GM21360 (cell line): ENCODE measurements around the gene SLC38A10.
A peak's percentile ranks its signal among the peaks of the same experiment; 100 is the strongest.

ENCODE experiments used
- ATAC-seq: cut with Tn5 transposase; IDR thresholded peaks from one replicate; pipeline ENCODE4 v1.9.1; 2021; ENCODE audit warnings: mild to moderate bottlenecking, moderate library complexity; ENCODE audit not compliant: unreplicated experiment

The SLC38A10 gene

DNA sequence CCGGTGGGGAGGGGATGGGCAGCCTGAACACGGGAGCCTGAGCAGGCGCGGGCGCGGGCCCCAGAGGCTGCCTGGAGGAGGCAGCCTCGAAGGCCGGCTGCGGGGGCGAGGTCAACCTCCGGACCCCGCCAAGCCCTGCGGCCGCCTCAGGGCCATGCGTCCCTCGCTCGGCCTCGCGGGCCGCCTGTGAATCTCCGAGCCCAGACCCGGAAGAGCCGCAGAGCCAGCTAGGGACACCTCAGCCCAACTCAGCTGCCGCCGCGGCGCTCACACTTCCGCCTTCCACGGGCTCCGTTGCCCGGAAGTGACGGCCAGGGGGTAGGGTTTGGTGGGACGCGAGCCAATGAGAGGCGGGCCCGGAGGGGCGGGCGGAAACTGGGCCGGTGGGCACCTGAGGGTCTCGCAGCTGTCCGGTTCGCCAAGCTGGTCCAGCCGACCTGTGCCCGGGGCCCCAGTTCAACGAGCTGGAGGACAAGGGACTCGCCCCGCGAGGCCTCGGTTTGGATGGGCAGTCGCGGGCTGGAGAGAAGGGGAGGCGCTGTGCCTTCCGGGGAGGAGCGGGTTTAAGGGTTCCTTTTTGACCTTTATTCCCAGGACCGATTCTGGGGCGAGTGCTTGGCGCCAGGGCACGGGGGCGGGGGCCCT, at the start of gene SLC38A10:
Gene SLC38A10 (minus strand): TSS at position 277 of the 645 bp plus-strand sequence. CDS start 386 bp downstream, outside the sequence.
- peak; percentile 64 for ATAC-seq

DNA sequence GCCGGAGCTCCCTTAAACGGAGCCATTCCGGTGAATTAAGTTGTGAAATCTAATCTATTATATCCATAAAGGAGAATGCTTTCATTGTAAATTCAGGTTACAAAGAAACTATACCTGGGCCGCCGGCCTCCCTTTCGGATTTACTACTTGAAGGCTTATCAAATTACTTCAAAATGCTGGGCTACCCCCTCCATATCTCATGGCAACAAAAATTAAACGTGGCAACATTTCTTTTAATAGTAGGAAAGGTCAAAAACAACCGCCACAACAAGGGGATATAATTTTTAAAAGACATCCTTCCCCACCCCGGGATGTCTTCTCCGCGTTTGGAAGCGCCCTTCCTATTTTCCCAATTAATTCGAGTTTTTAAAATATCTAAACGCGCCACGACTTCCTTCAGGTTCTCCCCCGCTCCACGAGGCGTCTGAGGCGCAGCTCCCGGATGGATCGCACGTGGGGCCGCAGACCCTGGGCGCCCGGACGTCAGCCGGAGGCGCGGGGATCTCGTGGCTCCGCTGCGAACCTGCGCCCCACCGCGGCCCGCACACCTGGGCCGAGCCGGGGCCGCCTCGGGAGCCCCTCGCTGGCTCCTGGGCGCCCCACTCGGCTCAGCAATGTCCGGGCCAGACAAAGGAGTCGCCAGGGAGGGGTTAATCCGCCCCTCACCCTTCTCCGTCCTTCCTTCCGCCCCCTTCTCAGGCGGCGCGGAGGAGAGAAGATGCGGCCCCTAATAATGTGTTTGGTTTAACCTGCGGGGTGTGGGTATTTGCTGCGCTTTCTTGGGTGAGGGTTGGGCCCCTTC, 47.4 kb upstream of the SLC38A10 start:
- ATAC-seq: no peak

DNA sequence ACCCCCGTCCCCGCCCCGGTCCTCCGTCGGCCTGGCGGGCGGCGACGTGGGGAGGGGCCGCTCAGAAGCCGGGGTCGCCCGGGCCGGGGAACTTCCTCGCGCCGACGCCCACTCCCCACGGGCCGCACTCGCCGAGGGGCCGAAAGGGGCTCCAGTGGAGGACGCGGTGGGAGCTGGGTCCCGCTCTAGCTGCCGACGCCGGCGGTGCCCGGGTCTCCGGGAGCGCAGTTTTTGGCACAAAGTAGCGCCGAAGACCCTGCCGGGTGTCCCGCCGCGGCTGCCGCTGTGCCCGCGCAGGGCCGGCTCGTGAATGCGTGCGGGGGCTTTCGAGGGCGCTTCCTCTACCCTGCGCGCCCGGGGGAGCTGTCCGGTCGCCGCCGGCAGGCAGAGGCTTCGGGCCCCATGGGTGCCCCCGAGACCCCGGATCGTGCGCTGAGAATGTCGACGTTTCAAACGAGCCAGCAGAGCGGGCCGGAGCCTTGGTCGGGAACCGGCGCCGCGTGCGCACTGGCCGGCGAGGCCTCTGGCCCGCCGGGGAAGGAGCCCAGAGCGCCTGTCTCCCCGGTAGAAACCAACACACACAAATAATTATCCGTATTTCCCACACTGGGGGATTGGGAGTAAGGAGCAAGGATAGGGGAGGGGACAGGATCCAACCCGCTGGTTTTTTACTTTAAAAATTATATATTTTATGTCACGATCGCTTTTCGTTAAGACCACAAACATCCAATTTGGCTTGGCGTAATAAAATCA, 46.6 kb upstream of the SLC38A10 start:
- ATAC-seq: no peak

DNA sequence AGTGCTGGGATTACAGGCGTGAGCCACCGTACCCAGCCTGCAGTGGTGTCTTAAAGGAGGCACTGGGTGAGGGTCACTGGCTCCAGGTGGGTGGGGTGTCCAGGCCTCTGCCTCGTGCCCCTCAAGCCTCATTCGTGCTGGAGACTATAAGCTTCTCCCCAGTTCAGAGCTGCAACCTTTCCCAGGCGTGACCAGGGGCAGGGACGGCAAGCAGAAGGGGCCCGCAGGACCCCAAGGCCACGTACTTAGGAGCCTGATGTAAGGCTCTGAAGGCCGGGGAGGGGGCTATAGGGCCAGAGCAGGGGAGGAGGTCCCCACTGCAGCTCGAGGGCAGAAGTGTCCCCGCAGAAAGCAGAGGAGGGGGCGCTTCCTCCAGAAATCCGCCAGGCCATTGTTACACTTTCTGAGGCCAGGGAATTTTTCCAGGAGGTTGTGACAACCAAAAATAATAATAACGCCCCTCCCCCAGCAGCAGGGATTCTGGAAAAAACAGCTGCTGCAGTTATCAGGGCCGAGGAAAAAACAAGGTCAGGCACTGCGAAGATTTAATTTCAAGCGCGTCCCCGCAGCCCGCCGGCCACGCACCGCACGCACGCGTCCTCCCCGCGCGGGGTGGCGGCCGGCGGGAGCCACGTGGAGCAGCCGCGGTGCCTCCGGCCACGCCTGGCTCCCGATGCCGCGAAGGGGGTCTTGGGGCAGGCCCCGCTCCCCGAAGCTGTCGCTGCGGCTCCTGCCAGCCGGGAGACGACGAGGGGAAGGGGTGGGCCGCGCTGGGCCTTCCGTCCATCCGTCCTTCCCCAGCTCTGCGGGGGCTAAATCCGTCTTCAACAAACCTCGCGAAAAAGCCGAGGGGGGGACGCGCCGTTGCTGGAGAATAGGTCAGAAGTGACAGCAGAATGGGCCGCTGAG, 45.8 kb upstream of the SLC38A10 start:
- ATAC-seq: no peak

DNA sequence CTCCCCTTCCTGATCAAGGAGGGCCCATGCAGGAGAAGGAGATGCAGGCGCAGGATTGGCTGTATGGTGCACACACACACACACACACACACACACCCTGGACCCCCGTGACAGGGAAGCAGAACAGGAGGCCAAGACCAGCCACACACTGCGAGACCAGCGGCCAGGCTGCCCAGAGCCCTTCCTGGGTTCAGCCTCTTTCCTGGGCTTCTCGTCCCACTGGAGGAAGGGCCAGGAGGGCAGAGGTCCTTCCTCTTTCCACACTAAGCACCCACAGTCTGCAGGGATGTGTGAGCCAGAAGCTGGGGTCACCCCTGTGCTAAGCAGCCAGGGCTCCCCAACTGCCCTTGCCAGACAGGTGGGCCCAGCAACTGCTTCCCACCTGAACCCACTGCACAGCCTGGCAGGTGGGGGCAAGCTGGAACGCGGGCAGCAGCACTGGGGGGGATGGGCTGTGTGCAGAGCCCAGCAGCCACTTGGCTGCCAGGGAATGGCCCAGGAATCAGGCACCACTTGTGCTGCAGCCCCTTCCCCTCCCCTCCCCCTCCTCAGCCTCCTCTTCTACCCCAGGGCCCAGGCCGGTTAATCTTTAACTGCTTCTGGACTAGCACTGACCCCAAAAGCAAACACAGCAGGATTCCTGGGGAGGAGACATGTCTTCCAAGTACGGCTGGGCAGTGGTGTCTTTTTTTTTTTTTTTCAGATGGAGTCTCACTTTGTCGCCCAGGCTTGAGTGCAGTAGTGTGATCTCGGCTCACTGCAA, 44.6 kb upstream of the SLC38A10 start:
- no peak for ATAC-seq

DNA sequence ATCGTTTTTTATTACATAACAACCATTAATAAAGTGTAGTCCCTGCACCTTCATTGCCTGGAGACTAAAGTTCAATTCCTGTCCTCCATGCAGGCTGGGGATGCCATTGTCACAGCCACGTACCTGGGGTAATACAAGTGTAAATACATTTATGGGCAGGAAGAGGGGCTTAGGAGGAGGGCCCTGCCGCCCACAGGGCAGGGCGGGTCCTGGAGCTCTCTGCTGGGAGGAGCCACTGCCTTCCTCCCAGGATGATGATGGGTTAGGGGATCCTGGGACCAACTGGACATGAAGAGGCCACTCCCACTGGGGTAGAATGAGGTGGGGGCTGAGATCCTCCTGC, 44.1 kb upstream of the SLC38A10 start:
- no peak for ATAC-seq

DNA sequence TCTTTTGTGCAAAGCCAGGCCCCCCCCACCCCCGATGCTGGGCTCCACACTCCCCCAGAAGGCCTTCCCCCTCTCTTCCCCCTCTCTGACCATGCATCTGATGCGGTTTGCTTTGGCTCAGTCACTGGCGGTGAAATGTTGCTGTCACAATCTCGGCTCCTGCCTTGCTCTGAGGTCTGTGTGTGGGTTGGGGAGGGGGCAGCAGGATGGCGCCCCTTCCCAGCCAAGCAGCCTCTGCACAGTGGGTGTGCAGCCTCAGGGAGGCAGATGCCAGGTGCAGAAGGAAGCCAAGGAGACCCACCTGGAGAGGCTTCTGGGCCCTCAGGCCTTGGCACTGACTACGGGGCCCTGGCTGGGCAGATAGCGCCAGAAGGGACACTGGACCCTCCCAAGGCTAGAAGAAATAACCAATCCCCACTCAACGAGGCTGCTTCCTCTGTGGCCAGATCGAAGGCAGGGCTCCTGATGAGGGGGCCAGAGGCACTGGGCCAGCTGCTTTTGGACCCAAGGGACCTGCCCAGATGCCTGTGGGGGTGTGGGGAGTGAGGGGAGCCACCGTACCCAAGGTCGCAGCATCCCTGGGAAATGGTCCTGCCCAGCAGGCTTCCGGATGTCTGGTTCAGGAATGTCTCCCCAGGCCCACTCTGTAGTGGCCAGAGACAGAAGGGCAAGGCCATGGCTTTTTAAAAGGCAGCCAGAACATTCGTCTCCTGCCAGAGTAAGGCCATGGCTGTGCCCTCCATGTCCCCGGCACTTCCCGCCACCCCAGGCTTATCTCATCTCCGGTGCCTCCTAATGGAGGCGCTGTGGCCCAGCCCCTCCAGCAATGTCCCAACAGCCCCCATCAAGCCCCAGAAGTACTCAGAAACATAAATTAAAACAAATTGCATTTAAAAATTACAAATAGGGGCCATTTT, 43.4 kb upstream of the SLC38A10 start:
- ATAC-seq: no peak

DNA sequence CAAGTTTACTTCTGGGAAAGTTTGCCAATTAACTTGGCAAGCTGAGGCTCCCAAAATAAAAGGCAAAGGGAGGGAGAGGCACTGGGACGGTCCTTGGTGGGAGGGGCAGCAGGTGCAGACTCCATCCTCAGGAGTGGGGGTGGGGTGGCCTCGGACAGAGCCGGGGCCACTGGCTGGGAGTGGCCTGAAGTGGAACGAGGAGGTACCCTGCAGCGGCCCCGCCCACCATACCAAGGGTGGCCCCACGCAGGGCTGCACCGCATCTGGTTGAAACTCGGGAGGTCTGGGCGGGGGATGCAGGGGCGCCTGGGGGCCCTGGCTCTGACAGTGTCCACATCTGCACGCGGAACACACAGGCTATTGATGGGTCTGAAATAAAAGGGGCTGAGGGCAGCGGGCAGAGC, 42.4 kb upstream of the SLC38A10 start:
- ATAC-seq: no peak

DNA sequence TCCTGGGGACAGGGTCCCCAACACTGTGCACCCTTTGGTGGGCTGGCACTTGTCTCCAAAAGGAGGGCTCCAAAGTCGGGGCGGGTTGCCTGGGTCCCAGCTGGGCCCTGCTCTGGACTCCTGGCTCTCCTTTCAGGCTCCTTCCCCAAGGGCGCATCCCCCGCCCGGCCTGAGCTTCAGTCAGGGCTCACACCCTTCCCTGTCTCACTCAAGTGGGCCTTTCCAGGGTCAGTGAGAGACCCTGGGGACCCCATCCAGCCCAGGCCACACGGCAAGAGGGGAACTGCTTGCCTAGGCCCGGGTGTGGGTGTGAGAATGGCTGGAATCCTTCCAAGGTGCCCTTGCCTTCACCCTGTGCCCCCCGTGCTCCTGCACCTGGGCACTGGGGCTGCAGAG, 41.8 kb upstream of the SLC38A10 start:
- no peak for ATAC-seq

DNA sequence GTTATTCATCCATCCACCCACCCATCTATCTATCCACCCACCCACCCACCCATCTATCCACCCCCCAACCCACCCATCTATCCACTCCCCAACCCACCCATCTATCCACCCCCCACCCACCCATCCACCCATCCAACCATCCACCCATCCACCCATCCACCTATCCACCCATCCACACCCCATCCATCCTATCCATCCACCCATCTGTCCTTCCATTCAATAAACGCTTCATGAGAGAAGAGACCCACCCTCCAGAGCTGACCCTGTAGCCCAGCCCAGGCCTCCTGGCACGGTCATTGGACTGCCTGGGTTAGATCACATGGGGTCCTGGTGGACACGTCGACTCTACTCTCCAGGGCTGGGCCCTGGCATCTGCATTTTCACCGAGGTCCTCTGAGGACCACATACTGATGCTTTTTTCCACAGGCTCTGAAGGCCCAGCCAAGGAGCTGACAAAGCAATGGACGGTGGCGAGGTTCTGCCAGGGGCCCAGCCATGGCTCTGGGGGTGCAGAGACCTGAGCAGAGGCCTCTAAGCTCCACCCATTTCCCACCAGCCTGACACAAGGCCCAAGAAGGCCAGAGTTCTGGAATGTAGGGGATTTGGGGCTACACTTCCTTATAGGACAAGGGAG, 41.3 kb upstream of the SLC38A10 start:
- no peak for ATAC-seq

DNA sequence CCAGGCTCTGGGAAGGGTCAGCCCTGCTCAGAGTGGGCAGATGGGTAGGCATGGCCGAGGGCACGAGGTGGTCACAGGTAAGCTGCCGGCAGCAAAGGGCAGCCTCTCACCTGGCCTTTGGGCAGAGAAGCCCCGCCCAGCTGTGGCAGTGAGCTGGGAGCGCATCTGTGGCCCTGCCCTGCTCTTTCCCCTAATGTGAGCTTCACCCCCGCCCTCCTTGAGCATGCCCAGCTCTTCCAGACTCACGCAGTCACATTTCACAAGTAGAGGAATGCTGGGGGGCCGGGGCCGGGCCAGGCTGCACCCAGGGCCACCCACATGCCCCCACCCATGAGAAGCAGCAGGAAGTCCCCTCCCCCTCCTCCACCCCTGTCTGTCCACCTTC, 40.7 kb upstream of the SLC38A10 start:
- ATAC-seq: no peak

DNA sequence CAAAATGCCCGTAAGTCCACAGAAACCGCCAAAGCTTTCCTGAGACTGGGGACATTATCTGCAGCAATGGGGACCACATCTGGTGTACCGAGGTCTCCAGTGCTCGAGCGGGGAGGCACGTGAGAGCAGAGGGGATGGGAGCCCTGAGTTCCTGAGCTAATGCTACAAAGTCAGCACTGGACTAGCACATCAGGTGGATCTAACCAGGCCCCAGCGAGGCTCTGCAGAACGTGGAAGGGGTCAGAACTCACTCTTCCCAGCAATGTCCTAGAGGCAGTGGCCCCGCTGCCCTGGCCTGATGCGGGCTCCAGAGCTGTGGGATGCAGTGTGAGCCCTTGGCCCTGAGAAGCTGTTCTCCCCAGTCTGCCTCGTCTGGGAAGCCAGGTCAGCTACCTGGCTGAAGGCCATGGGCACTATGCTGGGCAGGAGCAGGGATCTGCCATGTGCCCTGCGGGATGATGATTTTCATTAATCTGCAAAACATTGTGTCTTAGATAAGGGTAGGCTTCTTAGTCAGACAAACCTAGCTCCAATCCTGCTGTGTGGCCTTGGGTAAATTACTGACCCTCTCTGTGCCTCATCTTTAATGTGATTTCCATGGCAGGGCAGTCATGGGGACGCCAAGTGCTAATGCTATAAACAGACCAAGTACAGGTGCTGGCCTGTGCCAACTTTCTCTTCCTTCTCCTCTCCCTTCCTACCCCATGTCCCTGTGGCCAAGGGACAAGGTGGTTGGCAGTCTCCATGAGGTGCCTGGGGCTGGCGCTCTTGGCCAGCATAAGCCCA, 40.1 kb upstream of the SLC38A10 start:
- ATAC-seq: no peak

DNA sequence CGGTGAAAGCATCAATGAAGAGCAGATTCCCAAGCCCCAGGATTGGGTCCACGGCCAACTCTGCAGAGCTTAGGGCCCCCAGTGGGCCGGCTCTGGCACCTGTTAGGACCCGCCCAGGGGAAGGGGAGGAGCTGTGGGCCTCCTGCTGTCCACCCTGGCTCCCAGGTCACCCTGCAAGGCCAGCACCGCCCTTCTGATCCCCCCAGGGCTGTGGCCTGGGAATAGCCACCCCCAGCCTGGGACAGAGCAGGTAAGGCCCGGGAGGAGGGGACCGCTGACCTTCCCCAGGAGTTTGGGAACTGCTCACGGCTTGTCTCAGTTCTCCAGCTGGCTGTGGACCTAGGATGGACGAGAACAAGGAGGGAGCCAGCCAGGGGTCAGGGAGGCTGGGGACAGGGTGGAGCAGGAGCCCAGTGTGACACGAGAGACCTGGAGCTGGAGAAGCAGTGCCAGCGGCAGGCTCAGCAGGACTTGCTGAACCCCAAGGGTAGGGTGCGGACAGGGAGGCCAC, 39.3 kb upstream of the SLC38A10 start:
- ATAC-seq: no peak

DNA sequence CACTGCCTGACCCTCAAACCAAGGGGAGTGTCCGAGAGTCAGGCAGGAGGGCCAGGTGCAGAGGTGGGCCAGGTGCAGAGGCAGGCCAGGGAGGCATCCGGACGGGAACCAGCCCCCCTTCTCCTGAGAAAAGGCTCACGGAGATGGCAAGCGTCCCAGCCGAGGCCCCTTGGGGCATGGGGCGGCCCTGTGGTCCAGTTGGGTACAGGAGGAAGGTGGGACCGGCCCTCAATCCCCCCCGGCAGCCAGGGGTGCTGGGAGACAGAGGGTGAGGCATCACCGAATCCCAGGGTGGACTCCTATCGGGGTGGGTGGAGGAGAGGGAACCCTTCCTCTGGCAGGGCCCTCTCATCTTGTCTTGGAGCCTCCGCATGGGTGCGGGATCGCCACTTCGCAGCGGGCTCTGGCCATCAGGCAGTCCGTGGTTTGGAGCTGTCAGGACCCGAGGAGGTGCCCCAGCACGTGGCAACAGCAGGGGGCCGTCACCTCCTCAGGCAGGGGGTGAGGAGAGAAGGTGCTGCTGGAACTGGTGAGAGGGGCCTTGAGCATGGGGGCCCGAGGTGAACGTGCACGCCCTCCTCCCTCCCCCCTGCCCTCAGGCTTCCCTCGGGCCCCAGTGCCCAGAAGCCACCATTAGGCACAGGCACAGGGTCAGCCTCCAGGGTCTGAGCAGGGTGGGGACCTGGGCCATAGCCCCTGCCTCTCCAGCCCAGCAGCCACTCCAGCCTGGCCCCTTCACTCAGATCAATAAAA, 38.7 kb upstream of the SLC38A10 start:
- no peak for ATAC-seq

DNA sequence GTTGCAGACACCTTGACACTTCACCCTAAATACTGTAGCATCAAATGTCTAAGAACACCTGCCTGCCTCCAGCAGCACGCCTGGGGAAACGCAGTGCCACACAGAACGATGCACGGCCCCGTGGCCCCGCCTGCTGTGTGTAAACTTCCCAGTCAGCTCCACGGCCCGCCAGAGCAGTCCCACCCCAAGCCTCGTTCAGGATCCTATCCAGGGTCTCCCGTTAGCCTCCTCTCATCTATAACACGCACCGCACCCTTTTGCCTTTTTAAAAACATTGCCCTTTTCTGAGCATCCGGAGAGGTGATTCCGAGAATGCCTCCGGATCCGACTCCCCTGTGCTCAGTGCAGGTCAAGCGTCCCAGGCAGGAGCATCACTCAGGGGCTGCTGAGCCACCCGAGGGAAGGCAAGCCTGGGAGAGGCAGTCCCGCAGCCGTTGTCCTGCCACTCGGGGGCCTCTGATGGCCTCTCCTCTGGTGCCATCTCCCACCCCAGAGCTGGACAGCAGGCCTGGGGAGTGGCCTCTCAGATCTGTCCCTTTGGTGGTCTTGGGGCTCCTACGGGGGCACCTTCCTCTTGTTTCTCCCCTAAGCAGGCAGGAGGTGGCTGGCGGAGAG, 37.9 kb upstream of the SLC38A10 start:
- no peak for ATAC-seq

DNA sequence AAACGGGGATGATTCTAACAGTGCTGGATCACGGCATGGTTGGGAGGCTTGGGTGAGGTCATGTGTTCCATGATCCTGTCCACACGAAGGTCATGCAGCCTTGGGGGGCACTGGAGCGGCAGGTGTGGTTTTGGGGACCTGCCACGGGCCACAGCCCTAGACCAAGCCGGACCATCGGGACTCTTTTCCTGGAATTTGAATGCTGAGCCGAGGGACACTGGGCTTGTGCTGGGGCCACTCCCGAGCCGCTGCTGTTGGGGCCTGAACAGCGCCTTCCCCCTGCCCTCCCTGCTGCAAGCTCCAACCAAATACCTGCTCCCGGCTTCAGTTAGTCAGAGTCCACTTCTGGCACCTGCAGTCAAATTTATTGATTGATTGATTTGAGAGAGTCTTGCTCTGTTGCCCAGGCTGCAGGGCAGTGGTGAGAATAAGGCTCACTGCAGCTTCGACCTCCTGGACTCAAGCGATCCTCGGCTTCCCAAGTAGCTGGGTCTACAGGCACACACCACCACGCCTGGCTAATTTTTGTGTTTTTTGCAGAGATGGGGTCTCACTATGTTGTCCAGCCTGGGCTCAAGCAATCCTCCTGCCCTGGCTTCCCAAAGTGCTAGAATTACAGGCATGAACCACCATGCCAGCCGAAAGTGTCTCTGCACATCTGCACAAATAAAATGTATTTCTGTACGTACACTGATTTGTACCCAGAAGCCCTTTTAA, 37.2 kb upstream of the SLC38A10 start:
- no peak for ATAC-seq
